SU-DHL-6 (cell line): Measurements from ENCODE around the gene COG7.

ENCODE experiments used
- EZH2phosphoT487 ChIP-seq: fragments of 200-600 bp; sonication (generic), shearing (Covaris generic); conservative IDR thresholded peaks from 2 replicates; pipeline ENCODE4 v1.6.1; 2018; ENCODE audit warnings: mild to moderate bottlenecking, antibody characterized with exemption, low read length, moderate library complexity, mixed read lengths
- TF ChIP-seq, protein P1 (sequence below): fragments of 200-600 bp; sonication (generic); IDR thresholded peaks from one replicate; pipeline ENCODE4 v1.5.1; 2017; ENCODE audit warnings: antibody characterized with exemption, mild to moderate bottlenecking, low read length, moderate library complexity; ENCODE audit not compliant: insufficient read depth, poor library complexity, severe bottlenecking

DNA sequence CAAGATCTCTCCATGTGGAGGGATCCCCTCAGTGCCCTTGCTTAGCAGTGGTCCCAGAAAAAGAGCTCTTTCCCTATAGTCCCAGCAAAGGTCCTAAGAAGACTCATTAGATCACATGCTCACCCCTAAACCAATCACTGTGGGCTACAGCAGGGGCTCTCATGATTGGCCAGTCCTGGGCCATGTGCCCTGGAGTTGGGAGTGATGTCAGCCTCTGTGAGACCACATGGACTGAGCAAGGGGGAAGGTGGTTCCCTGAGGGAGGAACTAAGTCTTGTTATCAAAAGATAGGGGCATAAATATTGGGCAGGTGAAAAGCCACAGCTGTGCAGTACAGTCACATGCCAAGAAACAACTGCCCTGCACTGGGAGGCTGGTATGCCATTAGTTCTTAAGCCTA, 99.5 kb downstream of the COG7 start:
- no peak for TF ChIP-seq EZH2phosphoT487
- TF ChIP-seq, protein P1, sequence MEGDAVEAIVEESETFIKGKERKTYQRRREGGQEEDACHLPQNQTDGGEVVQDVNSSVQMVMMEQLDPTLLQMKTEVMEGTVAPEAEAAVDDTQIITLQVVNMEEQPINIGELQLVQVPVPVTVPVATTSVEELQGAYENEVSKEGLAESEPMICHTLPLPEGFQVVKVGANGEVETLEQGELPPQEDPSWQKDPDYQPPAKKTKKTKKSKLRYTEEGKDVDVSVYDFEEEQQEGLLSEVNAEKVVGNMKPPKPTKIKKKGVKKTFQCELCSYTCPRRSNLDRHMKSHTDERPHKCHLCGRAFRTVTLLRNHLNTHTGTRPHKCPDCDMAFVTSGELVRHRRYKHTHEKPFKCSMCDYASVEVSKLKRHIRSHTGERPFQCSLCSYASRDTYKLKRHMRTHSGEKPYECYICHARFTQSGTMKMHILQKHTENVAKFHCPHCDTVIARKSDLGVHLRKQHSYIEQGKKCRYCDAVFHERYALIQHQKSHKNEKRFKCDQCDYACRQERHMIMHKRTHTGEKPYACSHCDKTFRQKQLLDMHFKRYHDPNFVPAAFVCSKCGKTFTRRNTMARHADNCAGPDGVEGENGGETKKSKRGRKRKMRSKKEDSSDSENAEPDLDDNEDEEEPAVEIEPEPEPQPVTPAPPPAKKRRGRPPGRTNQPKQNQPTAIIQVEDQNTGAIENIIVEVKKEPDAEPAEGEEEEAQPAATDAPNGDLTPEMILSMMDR: no peak
